Dermis microvascular lymphatic vessel endothelial cell (primary cell): ENCODE data around the gene SUSD5. TPM values are rescaled to one million over a fixed set of nuclear protein-coding genes. Genes with fewer than 3 reads are reported as not detected.
"Not testable (repeated sequence)": the region's sequence is repeated elsewhere in the genome, so short reads cannot be mapped to it uniquely, and the experiment has no call there.

Source experiments
- DNase-seq, 2 donors: peaks; one replicate each; pipeline versions ENCODE4 v3.0.0 to v3.0.0-alpha.2; 2010; ENCODE audit warnings: low read depth in 2 of 2
- total RNA-seq: library from RNA; depleted of rRNA; stranded (reverse); fragments of >200 nt; gene quantifications from 2 replicates; pipeline ENCODE4 v1.2.1, GENCODE V29; 2014

SUSD5 gene
- total RNA-seq, 1 donor from 2014 or later = 1.7 TPM

- peak in 1 of 2 donors; percentile 65 for DNase-seq
These were observed 103.4 kb downstream of the SUSD5 start for GRCh38 chr3:33115024-33115768.

GRCh38 chr3:33114622-33115023 lies 104.0 kb downstream of the SUSD5 start:
- no peak for DNase-seq

- peak; percentile 61 to 98 for DNase-seq
These were observed 104.6 kb downstream of the SUSD5 start, which contains the start of gene CRTAP for GRCh38 chr3:33113772-33114621. Gene CRTAP (plus strand): TSS chr3:33114014. CDS start chr3:33114078, 64 bp downstream.

GRCh38 chr3:33111581-33111980 lies 107.0 kb downstream of the SUSD5 start:
- DNase-seq = no peak

- DNase-seq = not testable (repeated sequence)
These were observed 111.8 kb downstream of the SUSD5 start for GRCh38 chr3:33106854-33107253.

GRCh38 chr3:33105341-33105948 lies 113.2 kb downstream of the SUSD5 start:
- DNase-seq = no peak

GRCh38 chr3:33104803-33105202 lies 113.8 kb downstream of the SUSD5 start:
- no peak for DNase-seq

- DNase-seq = no peak
These were observed 115.1 kb downstream of the SUSD5 start for GRCh38 chr3:33103480-33103879.

GRCh38 chr3:33103034-33103433 lies 115.6 kb downstream of the SUSD5 start:
- no peak for DNase-seq

- DNase-seq = no peak
These were observed 118.4 kb downstream of the SUSD5 start for GRCh38 chr3:33100229-33100628.

Other genes starting within 250 kb of the SUSD5 start
- gene GLB1, start 121.7 kb downstream of the SUSD5 start, total RNA-seq = 39.5 and 50.8 TPM in 2 replicates
- 5.5 and 7.6 TPM in 2 replicates for gene TMPPE, start 121.7 kb downstream of the SUSD5 start, total RNA-seq
- gene CRTAP, start 104.8 kb downstream of the SUSD5 start, total RNA-seq = 98.1 and 140 TPM in 2 replicates
- gene FBXL2, start 58.6 kb upstream of the SUSD5 start, total RNA-seq = 9.8 and 16.3 TPM in 2 replicates
- gene UBP1, start 221.6 kb upstream of the SUSD5 start, total RNA-seq = 36.2 and 39.2 TPM in 2 replicates